ENCODE measurements around the gene CEBPG. TPM values are rescaled to one million over a fixed set of nuclear protein-coding genes. Genes with fewer than 3 reads are reported as not detected.

Gene CEBPG
- total and polyA plus RNA-seq, 4 donors = 21.5 to 29.7 (median 24.7) TPM

- Histone ChIP-seq H3K9ac (ENCODE audit: insufficient read depth in 1 of 2, low read length in 2 of 2) (no peak overlapping the region), H3K9me3 (ENCODE audit: control insufficient read depth in 4 of 4, insufficient read depth in 3 of 4, low read length in 3 of 4) (no peaks in the 10 kb centered on the region), H3K36me3 (ENCODE audit: control insufficient read depth in 4 of 4, insufficient read depth in 4 of 4, low read length in 4 of 4) (peaks cover 3 to 29% (median 6%) of the 10 kb centered on the region in 4 donors), H3K27ac (ENCODE audit: low read depth in 1 of 2, low read length in 1 of 2) (no peak overlapping the region), H3K27me3 (ENCODE audit: control insufficient read depth in 3 of 3, insufficient read depth in 3 of 3, low read length in 2 of 3) (no peaks in the 10 kb centered on the region), H3K4me3 (no peak overlapping the region), H3K4me1 (ENCODE audit: control insufficient read depth in 5 of 5, insufficient read depth in 5 of 5, low read length in 5 of 5) (peaks cover 6 to 23% (median 12%) of the 10 kb centered on the region in 5 donors)
- DNase-seq = no peak
- 97 to 98% methylated on average over 8 of the region's 8 CpGs for WGBS, 2 donors
- no peak for TF ChIP-seq CTCF (IDR thresholded peaks at IDR 0.05; ENCODE audit: control extremely low read depth, extremely low read depth)
- ATAC-seq (ENCODE audit: insufficient read depth, low FRiP score) = no peak
Measured at GRCh38 chr19:33384983-33385382, 11.5 kb downstream of the CEBPG start.

- no peak for TF ChIP-seq CTCF (IDR thresholded peaks at IDR 0.05; ENCODE audit: control extremely low read depth, extremely low read depth)
- ATAC-seq (ENCODE audit: insufficient read depth, low FRiP score) (no peak), DNase-seq (no peak)
- WGBS, 2 donors = 69 to 73% methylated on average over 6 of the region's 6 CpGs
- Histone ChIP-seq H3K27ac (ENCODE audit: low read depth in 1 of 2, low read length in 1 of 2) (no peak overlapping the region), H3K9ac (ENCODE audit: insufficient read depth in 1 of 2, low read length in 2 of 2) (no peak overlapping the region), H3K36me3 (ENCODE audit: control insufficient read depth in 4 of 4, insufficient read depth in 4 of 4, low read length in 4 of 4) (peaks cover 3 to 29% (median 6%) of the 10 kb centered on the region in 4 donors), H3K4me1 (ENCODE audit: control insufficient read depth in 5 of 5, insufficient read depth in 5 of 5, low read length in 5 of 5) (peaks cover 6 to 33% (median 21%) of the 10 kb centered on the region in 5 donors), H3K9me3 (ENCODE audit: control insufficient read depth in 4 of 4, insufficient read depth in 3 of 4, low read length in 3 of 4) (no peaks in the 10 kb centered on the region), H3K27me3 (ENCODE audit: control insufficient read depth in 3 of 3, insufficient read depth in 3 of 3, low read length in 2 of 3) (no peaks in the 10 kb centered on the region), H3K4me3 (no peak overlapping the region)
Measured at GRCh38 chr19:33385956-33386355, 12.4 kb downstream of the CEBPG start.

GRCh38 chr19:33386361-33386858, 12.9 kb downstream of the CEBPG start:
- peaks cover 0 to 28% (median 6%) of the 10 kb centered on the region in 4 donors for H3K36me3 ChIP-seq (ENCODE audit: control insufficient read depth in 4 of 4, insufficient read depth in 4 of 4, low read length in 4 of 4)
- no peak overlapping the region for H3K4me3 ChIP-seq
- DNase-seq (no peak), ATAC-seq (ENCODE audit: insufficient read depth, low FRiP score) (no peak)
- TF ChIP-seq CTCF (IDR thresholded peaks at IDR 0.05; ENCODE audit: control extremely low read depth, extremely low read depth) = no peak
- H3K27me3 ChIP-seq (ENCODE audit: control insufficient read depth in 3 of 3, insufficient read depth in 3 of 3, low read length in 2 of 3) = no peaks in the 10 kb centered on the region
- 77 to 85% methylated on average over 15 of the region's 15 CpGs for WGBS, 2 donors
- H3K9me3 ChIP-seq (ENCODE audit: control insufficient read depth in 4 of 4, insufficient read depth in 3 of 4, low read length in 3 of 4) = no peaks in the 10 kb centered on the region
- no peak overlapping the region for H3K27ac ChIP-seq (ENCODE audit: low read depth in 1 of 2, low read length in 1 of 2)
- no peak overlapping the region for H3K9ac ChIP-seq (ENCODE audit: insufficient read depth in 1 of 2, low read length in 2 of 2)
- H3K4me1 ChIP-seq (ENCODE audit: control insufficient read depth in 5 of 5, insufficient read depth in 5 of 5, low read length in 5 of 5) = peaks cover 6 to 35% (median 26%) of the 10 kb centered on the region in 5 donors
